ENCODE measurements around the gene ISL2.

ISL2 gene

GRCh38 chr15:76390571-76390970, 54.0 kb downstream of the ISL2 start:
- no peak for TF ChIP-seq MAX (IDR thresholded peaks at IDR 0.05; ENCODE audit: low read depth, low read length)
- TF ChIP-seq MYC (IDR thresholded peaks at IDR 0.05; ENCODE audit: low read depth, low read length): no peak
- no peak for TF ChIP-seq POLR2A (IDR thresholded peaks at IDR 0.05; ENCODE audit: extremely low read depth, insufficient read length)
- TF ChIP-seq, protein P1, sequence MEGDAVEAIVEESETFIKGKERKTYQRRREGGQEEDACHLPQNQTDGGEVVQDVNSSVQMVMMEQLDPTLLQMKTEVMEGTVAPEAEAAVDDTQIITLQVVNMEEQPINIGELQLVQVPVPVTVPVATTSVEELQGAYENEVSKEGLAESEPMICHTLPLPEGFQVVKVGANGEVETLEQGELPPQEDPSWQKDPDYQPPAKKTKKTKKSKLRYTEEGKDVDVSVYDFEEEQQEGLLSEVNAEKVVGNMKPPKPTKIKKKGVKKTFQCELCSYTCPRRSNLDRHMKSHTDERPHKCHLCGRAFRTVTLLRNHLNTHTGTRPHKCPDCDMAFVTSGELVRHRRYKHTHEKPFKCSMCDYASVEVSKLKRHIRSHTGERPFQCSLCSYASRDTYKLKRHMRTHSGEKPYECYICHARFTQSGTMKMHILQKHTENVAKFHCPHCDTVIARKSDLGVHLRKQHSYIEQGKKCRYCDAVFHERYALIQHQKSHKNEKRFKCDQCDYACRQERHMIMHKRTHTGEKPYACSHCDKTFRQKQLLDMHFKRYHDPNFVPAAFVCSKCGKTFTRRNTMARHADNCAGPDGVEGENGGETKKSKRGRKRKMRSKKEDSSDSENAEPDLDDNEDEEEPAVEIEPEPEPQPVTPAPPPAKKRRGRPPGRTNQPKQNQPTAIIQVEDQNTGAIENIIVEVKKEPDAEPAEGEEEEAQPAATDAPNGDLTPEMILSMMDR (IDR thresholded peaks at IDR 0.05; ENCODE audit: low read depth, low read length): no peak

GRCh38 chr15:76391309-76391708, 54.7 kb downstream of the ISL2 start:
- TF ChIP-seq MYC (IDR thresholded peaks at IDR 0.05; ENCODE audit: low read depth, low read length): no peak
- no peak for TF ChIP-seq MAX (IDR thresholded peaks at IDR 0.05; ENCODE audit: low read depth, low read length)
- TF ChIP-seq POLR2A (IDR thresholded peaks at IDR 0.05; ENCODE audit: extremely low read depth, insufficient read length): no peak
- TF ChIP-seq, protein P1 (IDR thresholded peaks at IDR 0.05; ENCODE audit: low read depth, low read length): no peak
- DNase-seq (ENCODE audit: low read depth): no peak
- H3K4me3 ChIP-seq (ENCODE audit: low read depth, low read length): no peak overlapping the region

More at GRCh38 chr15:76390571-76390970, 54.0 kb downstream of the ISL2 start:
- H3K4me3 ChIP-seq (ENCODE audit: low read depth, low read length): no peak overlapping the region
- DNase-seq (ENCODE audit: low read depth): no peak

DNA sequence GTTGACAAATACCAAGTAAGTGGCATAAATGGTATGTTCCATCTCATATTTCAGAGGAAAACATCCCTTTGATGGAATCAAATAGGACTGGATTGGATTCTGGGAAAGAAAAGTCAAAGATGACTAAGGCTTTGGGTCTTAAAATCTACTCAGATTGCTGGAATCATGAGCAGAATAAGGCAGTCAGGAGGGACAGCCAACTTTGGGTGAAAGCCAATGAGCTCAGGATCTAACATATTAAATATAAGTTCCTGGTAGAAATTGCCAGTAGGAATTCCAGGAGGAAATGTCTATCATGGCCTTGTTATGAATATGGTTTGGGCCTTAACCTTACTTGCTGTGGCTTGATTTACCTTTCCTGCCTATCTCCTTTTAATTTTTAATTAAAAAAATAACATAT, 55.3 kb downstream of the ISL2 start:
- no peak overlapping the region for H3K4me3 ChIP-seq (ENCODE audit: low read depth, low read length)
- no peak for DNase-seq (ENCODE audit: low read depth)
- TF ChIP-seq MYC (IDR thresholded peaks at IDR 0.05; ENCODE audit: low read depth, low read length) (no peak), MAX (IDR thresholded peaks at IDR 0.05; ENCODE audit: low read depth, low read length) (no peak), POLR2A (IDR thresholded peaks at IDR 0.05; ENCODE audit: extremely low read depth, insufficient read length) (no peak)
- TF ChIP-seq, protein P1 (IDR thresholded peaks at IDR 0.05; ENCODE audit: low read depth, low read length): no peak

Data from NB4 (cell line).